ENCODE results near the gene HTT.

HTT gene

DNA sequence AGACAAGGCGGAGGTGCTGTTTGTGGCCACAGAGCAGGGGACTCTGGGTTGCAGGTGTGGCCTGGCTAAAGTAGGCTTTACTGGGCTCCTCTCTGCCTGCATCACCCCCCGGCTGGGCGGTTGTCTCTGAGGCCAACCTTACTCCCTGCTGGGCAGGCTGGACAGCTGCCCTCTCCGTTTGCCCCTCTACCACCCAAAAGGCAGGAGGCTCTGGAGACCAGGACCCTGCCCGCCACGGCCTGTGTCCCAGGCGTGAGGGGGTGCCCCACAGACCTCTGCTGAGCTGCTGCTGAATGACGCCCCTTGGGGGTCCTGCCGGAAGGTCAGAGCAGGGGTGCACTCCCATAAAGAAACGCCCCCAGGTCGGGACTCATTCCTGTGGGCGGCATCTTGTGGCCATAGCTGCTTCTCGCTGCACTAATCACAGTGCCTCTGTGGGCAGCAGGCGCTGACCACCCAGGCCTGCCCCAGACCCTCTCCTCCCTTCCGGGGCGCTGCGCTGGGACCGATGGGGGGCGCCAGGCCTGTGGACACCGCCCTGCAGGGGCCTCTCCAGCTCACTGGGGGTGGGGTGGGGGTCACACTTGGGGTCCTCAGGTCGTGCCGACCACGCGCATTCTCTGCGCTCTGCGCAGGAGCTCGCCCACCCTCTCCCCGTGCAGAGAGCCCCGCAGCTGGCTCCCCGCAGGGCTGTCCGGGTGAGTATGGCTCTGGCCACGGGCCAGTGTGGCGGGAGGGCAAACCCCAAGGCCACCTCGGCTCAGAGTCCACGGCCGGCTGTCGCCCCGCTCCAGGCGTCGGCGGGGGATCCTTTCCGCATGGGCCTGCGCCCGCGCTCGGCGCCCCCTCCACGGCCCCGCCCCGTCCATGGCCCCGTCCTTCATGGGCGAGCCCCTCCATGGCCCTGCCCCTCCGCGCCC is 1.1 kb upstream of the HTT start:
- peak overlapping the region; percentile 80 for H3K4me3 ChIP-seq (replicated peaks; ENCODE audit: insufficient read depth, low read length)
- H3K27ac ChIP-seq (replicated peaks): peak overlapping the region; percentile 64
- peak in 1 of 2 experiments; percentile 81 for DNase-seq (ENCODE audit: low read depth in 1 of 2, low spot score in 1 of 2)
- 0 out of 2 replicates have a peak, but pooled peaks have one; percentile 9 for TF ChIP-seq POLR2AphosphoS5 (IDR thresholded peaks at IDR 0.05; ENCODE audit: low read depth)
- TF ChIP-seq, protein P1, sequence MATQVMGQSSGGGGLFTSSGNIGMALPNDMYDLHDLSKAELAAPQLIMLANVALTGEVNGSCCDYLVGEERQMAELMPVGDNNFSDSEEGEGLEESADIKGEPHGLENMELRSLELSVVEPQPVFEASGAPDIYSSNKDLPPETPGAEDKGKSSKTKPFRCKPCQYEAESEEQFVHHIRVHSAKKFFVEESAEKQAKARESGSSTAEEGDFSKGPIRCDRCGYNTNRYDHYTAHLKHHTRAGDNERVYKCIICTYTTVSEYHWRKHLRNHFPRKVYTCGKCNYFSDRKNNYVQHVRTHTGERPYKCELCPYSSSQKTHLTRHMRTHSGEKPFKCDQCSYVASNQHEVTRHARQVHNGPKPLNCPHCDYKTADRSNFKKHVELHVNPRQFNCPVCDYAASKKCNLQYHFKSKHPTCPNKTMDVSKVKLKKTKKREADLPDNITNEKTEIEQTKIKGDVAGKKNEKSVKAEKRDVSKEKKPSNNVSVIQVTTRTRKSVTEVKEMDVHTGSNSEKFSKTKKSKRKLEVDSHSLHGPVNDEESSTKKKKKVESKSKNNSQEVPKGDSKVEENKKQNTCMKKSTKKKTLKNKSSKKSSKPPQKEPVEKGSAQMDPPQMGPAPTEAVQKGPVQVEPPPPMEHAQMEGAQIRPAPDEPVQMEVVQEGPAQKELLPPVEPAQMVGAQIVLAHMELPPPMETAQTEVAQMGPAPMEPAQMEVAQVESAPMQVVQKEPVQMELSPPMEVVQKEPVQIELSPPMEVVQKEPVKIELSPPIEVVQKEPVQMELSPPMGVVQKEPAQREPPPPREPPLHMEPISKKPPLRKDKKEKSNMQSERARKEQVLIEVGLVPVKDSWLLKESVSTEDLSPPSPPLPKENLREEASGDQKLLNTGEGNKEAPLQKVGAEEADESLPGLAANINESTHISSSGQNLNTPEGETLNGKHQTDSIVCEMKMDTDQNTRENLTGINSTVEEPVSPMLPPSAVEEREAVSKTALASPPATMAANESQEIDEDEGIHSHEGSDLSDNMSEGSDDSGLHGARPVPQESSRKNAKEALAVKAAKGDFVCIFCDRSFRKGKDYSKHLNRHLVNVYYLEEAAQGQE (IDR thresholded peaks at IDR 0.05; ENCODE audit: insufficient replicate concordance, low read depth): no peak
- H3K27me3 ChIP-seq (ENCODE audit: insufficient read depth, poor library complexity, severe bottlenecking): no peaks in the 10 kb centered on the region

DNA sequence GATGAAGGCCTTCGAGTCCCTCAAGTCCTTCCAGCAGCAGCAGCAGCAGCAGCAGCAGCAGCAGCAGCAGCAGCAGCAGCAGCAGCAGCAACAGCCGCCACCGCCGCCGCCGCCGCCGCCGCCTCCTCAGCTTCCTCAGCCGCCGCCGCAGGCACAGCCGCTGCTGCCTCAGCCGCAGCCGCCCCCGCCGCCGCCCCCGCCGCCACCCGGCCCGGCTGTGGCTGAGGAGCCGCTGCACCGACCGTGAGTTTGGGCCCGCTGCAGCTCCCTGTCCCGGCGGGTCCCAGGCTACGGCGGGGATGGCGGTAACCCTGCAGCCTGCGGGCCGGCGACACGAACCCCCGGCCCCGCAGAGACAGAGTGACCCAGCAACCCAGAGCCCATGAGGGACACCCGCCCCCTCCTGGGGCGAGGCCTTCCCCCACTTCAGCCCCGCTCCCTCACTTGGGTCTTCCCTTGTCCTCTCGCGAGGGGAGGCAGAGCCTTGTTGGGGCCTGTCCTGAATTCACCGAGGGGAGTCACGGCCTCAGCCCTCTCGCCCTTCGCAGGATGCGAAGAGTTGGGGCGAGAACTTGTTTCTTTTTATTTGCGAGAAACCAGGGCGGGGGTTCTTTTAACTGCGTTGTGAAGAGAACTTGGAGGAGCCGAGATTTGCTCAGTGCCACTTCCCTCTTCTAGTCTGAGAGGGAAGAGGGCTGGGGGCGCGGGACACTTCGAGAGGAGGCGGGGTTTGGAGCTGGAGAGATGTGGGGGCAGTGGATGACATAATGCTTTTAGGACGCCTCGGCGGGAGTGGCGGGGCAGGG is 568 bp downstream of the HTT start:
- H3K4me3 ChIP-seq (replicated peaks; ENCODE audit: insufficient read depth, low read length): peak overlapping the region; percentile 97
- DNase-seq (ENCODE audit: low read depth in 1 of 2, low spot score in 1 of 2): peak; percentile 30 to 74
- peak overlapping the region; percentile 69 for H3K27ac ChIP-seq (replicated peaks)
- TF ChIP-seq SPI1 (IDR thresholded peaks at IDR 0.05; ENCODE audit: borderline replicate concordance, low read depth): peak; percentile 83
- TF ChIP-seq, protein P1 (IDR thresholded peaks at IDR 0.05; ENCODE audit: insufficient replicate concordance, low read depth): no peak
- H3K27me3 ChIP-seq (ENCODE audit: insufficient read depth, poor library complexity, severe bottlenecking): no peaks in the 10 kb centered on the region

DNA sequence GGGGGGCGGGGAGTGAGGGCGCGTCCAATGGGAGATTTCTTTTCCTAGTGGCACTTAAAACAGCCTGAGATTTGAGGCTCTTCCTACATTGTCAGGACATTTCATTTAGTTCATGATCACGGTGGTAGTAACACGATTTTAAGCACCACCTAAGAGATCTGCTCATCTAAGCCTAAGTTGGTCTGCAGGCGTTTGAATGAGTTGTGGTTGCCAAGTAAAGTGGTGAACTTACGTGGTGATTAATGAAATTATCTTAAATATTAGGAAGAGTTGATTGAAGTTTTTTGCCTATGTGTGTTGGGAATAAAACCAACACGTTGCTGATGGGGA is 1.1 kb downstream of the HTT start:
- TF ChIP-seq GABPA (IDR thresholded peaks at IDR 0.05; ENCODE audit: low read depth): no peak
- no peak for TF ChIP-seq SPI1 (IDR thresholded peaks at IDR 0.05; ENCODE audit: borderline replicate concordance, low read depth)
- TF ChIP-seq, protein P1 (IDR thresholded peaks at IDR 0.05; ENCODE audit: insufficient replicate concordance, low read depth): no peak
- TF ChIP-seq POLR2AphosphoS5 (IDR thresholded peaks at IDR 0.05; ENCODE audit: low read depth): no peak
- TF ChIP-seq, protein P2, sequence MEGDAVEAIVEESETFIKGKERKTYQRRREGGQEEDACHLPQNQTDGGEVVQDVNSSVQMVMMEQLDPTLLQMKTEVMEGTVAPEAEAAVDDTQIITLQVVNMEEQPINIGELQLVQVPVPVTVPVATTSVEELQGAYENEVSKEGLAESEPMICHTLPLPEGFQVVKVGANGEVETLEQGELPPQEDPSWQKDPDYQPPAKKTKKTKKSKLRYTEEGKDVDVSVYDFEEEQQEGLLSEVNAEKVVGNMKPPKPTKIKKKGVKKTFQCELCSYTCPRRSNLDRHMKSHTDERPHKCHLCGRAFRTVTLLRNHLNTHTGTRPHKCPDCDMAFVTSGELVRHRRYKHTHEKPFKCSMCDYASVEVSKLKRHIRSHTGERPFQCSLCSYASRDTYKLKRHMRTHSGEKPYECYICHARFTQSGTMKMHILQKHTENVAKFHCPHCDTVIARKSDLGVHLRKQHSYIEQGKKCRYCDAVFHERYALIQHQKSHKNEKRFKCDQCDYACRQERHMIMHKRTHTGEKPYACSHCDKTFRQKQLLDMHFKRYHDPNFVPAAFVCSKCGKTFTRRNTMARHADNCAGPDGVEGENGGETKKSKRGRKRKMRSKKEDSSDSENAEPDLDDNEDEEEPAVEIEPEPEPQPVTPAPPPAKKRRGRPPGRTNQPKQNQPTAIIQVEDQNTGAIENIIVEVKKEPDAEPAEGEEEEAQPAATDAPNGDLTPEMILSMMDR (IDR thresholded peaks at IDR 0.05; ENCODE audit: insufficient read depth, low read length): no peak
- DNase-seq (ENCODE audit: low read depth in 1 of 2, low spot score in 1 of 2): no peak
- Histone ChIP-seq H3K27me3 (ENCODE audit: insufficient read depth, poor library complexity, severe bottlenecking) (no peaks in the 10 kb centered on the region), H3K27ac (replicated peaks) (no peak overlapping the region), H3K4me3 (replicated peaks; ENCODE audit: insufficient read depth, low read length) (peak overlapping the region; percentile 97)

DNA sequence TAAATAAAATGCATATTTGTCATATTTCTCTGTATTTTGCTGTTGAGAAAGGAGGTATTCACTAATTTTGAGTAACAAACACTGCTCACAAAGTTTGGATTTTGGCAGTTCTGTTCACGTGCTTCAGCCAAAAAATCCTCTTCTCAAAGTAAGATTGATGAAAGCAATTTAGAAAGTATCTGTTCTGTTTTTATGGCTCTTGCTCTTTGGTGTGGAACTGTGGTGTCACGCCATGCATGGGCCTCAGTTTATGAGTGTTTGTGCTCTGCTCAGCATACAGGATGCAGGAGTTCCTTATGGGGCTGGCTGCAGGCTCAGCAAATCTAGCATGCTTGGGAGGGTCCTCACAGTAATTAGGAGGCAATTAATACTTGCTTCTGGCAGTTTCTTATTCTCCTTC is 3.3 kb downstream of the HTT start:
- Histone ChIP-seq H3K27ac (replicated peaks) (no peak overlapping the region), H3K27me3 (ENCODE audit: insufficient read depth, poor library complexity, severe bottlenecking) (no peaks in the 10 kb centered on the region), H3K4me3 (replicated peaks; ENCODE audit: insufficient read depth, low read length) (no peak overlapping the region)
- DNase-seq (ENCODE audit: low read depth in 1 of 2, low spot score in 1 of 2): no peak
- TF ChIP-seq POLR2AphosphoS5 (IDR thresholded peaks at IDR 0.05; ENCODE audit: low read depth) (no peak), GABPA (IDR thresholded peaks at IDR 0.05; ENCODE audit: low read depth) (no peak), SPI1 (IDR thresholded peaks at IDR 0.05; ENCODE audit: borderline replicate concordance, low read depth) (no peak)
- TF ChIP-seq, protein P1 (IDR thresholded peaks at IDR 0.05; ENCODE audit: insufficient replicate concordance, low read depth): no peak
- TF ChIP-seq, protein P2 (IDR thresholded peaks at IDR 0.05; ENCODE audit: insufficient read depth, low read length): no peak
